Adrenal gland (tissue), 12 donors: ENCODE data around the gene GRIK1. TPM values are rescaled to one million over a fixed set of nuclear protein-coding genes. Genes with fewer than 3 reads are reported as not detected.

Experiments
- DNase-seq, 7 donors: peaks; one replicate each; pipeline ENCODE4 v3.0.0-alpha.2; 2019 to 2020
- H3K27ac ChIP-seq, 5 donors: fragments of 200-600 bp; sonication (generic) in 4 of 5; 1 replicate in 3 of 5; 2 replicates in 2 of 5; pipeline versions ENCODE4 v1.5.1 to v1.8.0; 2016 to 2020; ENCODE audit warnings: mild to moderate bottlenecking in 1 of 5
- H3K27me3 ChIP-seq: fragments of 200-600 bp; 2 replicates; pipeline ENCODE4 v1.8.0; 2021
- H3K36me3 ChIP-seq, 2 donors: fragments of 200-600 bp; replicated peaks in 1 of 2; 1 replicate in 1 of 2; 2 replicates in 1 of 2; pipeline versions ENCODE4 v1.5.1 to v1.8.0; 2018 to 2022
- H3K4me1 ChIP-seq, 2 donors: fragments of 200-600 bp; replicated peaks in 1 of 2; 1 replicate in 1 of 2; 2 replicates in 1 of 2; pipeline versions ENCODE4 v1.5.1 to v1.8.0; 2018 to 2021
- H3K4me3 ChIP-seq, 4 donors: fragments of 200-600 bp; sonication (generic) in 3 of 4; one replicate each; pipeline ENCODE4 v1.5.1; 2016 to 2018
- H3K9me3 ChIP-seq, 3 donors: fragments of 200-600 bp; sonication (generic) in 1 of 3; replicated peaks in 1 of 3; 1 replicate in 2 of 3; 2 replicates in 1 of 3; pipeline versions ENCODE4 v1.5.1 to v1.8.0; 2016 to 2021
- POLR2A ChIP-seq, 2 donors: fragments of 450-650 bp; IDR thresholded peaks; one replicate each; pipeline ENCODE4 v1.6.1; 2017; ENCODE audit warnings: antibody characterized with exemption in 2 of 2, mild to moderate bottlenecking in 2 of 2, moderate library complexity in 1 of 2
- WGBS, 4 donors: extraction: QIAGEN DNeasy Blood & Tissue Kit in 2 of 4; methylation state at CpG; one replicate each; pipeline versions ENCODE4 v1.1.5 to v1.1.7; 2013 to 2017; 5-methylcytosine and 5-hydroxymethylcytosine counted together
- intact Hi-C, 2 donors: fragments of 100-400 bp; cut with DNase I; formaldehyde crosslinking; loops; one replicate each; pipeline versions ENCODE4 v1.14.1 to v1.15.0; 2022 to 2023
- polyA plus RNA-seq, 3 donors: library from polyadenylated mRNA; stranded (reverse); fragments of 200-250 nt in 2 of 3; fragments of 350-450 nt in 1 of 3; fragmentation: Illumina TruSeq in 1 of 3; extraction: RNeasy Lipid Tissue Mini Kit (QIAGEN cat#74804) in 1 of 3; gene quantifications; one replicate each; pipeline ENCODE4 v1.2.3, GENCODE V29; 2013 to 2014
- total RNA-seq, 9 donors: library from RNA; depleted of rRNA in 4 of 9; stranded (reverse); fragments of >200 nt in 4 of 9; fragments of 120-200 nt in 1 of 9; fragmentation: NEBNext Ultra II Directional in 1 of 9; extraction: Animal tissue kit (Norgen Biotek cat#: 25700) in 1 of 9; gene quantifications; one replicate each; pipeline versions ENCODE4 v1.1.0 to v1.2.4, GENCODE V29; 2013 to 2023
- TF ChIP-seq, protein P1 (sequence below), 6 experiments: fragments of 450-650 bp in 4 of 6; fragments of 200-600 bp in 2 of 6; sonication (generic) in 1 of 6; IDR thresholded peaks; 1 replicate in 5 of 6; 2 replicates in 1 of 6; pipeline versions ENCODE4 v1.5.1 to v1.8.0; 2016 to 2021; ENCODE audit warnings: antibody characterized with exemption in 6 of 6, mild to moderate bottlenecking in 2 of 6, moderate library complexity in 1 of 6
- donor health status: healthy with polysubstance abuse.
- donor health status: Bipolar disorder and iron deficiency.
- donor health status: DM: yes; HTN: yes; CAD: no.
- donor health status: DM: no; HTN: no; CAD: no.
- donor health status: DM: no; HTN: no; CAD: no.
- donor health status: DM: yes; HTN: yes; CAD: no.

Gene GRIK1
- total and polyA plus RNA-seq, 12 donors: 0.23 to 47.4 (median 8.1) TPM; not detected in 3

DNA sequence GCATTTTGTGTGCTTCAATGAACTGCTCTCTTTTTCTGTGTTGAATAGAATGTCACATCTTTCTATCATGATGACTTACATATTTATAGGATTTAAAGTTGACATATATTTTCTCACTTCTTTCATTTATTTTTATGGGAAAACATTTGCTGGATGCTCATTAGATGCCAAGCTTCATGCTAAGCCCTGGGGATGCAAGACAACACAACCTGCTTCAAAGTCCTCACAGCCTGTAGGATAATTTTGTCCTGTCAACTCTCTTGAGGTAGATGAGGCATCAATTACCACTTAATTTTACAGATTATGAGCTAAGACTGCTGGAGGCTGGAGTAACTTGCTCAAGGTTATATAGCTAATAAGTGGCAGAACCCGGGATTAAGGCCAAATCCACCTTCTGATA, 264.3 kb downstream of the GRIK1 start:
- TF ChIP-seq, protein P1, sequence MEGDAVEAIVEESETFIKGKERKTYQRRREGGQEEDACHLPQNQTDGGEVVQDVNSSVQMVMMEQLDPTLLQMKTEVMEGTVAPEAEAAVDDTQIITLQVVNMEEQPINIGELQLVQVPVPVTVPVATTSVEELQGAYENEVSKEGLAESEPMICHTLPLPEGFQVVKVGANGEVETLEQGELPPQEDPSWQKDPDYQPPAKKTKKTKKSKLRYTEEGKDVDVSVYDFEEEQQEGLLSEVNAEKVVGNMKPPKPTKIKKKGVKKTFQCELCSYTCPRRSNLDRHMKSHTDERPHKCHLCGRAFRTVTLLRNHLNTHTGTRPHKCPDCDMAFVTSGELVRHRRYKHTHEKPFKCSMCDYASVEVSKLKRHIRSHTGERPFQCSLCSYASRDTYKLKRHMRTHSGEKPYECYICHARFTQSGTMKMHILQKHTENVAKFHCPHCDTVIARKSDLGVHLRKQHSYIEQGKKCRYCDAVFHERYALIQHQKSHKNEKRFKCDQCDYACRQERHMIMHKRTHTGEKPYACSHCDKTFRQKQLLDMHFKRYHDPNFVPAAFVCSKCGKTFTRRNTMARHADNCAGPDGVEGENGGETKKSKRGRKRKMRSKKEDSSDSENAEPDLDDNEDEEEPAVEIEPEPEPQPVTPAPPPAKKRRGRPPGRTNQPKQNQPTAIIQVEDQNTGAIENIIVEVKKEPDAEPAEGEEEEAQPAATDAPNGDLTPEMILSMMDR (IDR thresholded peaks at IDR 0.05): no peak
- no peak for TF ChIP-seq POLR2A (IDR thresholded peaks at IDR 0.05)
- WGBS, 4 donors: 29 to 60% (median 46%) methylated on average over 1 of the region's 1 CpG
- intact Hi-C loops: no loop called here

DNA sequence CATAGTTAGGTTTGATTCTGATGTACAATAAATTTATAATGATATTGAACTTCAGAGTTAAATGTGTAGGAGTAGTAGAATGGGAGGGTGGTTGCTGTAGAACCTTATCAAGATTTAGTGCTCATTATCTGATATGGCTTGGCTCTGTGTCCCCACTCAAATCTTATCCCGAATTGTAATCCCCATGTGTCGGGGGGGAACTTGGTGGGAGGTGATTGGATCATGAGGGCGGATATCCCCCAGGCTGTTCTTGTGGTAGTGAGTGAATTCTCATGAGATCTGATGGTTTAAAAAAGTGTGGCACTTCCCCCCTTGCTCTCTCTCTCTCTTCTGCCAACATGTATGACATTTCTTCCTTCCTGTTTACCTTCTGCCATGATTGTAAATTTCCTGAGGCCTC, 265.5 kb downstream of the GRIK1 start:
- H3K4me3 ChIP-seq: no peak overlapping the region
- H3K36me3 ChIP-seq: no peaks in the 10 kb centered on the region
- H3K9me3 ChIP-seq: no peaks in the 10 kb centered on the region
- H3K27me3 ChIP-seq: no peaks in the 10 kb centered on the region
- intact Hi-C loops: no loop called here
- WGBS, 4 donors: 67 to 89% (median 72%) methylated on average over 3 of the region's 3 CpGs
- TF ChIP-seq POLR2A (IDR thresholded peaks at IDR 0.05): no peak
- TF ChIP-seq, protein P1 (IDR thresholded peaks at IDR 0.05): no peak
- DNase-seq: no peak
- no peak overlapping the region for H3K27ac ChIP-seq
- H3K4me1 ChIP-seq: no peaks in the 10 kb centered on the region

More for the DNA sequence above, 264.3 kb downstream of the GRIK1 start:
- no peak for DNase-seq
- no peaks in the 10 kb centered on the region for H3K27me3 ChIP-seq
- H3K4me1 ChIP-seq: no peaks in the 10 kb centered on the region
- H3K4me3 ChIP-seq: no peak overlapping the region
- no peak overlapping the region for H3K27ac ChIP-seq
- H3K9me3 ChIP-seq: no peaks in the 10 kb centered on the region
- H3K36me3 ChIP-seq: no peaks in the 10 kb centered on the region

DNA sequence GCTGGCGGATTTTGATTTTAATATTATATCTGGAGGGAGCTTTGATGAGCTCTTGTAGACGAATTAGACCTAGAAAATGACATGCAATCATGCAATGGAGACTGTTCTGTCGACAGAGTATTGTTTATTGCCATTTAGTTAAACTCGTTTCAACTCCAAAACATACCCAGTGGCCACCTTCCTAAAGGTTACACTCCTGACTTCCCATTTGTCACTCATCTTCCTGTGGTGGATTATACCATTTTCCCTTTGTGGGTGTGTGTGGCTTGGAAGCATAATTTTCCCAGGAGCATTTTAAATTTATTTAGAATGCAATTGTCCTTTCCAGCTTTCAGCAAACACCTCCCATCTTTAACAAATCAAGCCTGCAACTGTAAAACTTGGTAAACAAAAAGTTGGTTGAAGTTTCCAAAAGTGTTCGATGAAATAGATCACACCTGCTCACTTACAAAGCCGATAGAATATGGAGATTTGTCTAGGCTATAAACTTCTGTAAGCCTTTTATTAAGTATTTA, 266.6 kb downstream of the GRIK1 start:
- no peaks in the 10 kb centered on the region for H3K36me3 ChIP-seq
- no peak for DNase-seq
- intact Hi-C loops: no loop called here
- H3K27me3 ChIP-seq: no peaks in the 10 kb centered on the region
- H3K27ac ChIP-seq: no peak overlapping the region
- no peaks in the 10 kb centered on the region for H3K4me1 ChIP-seq
- no peak for TF ChIP-seq POLR2A (IDR thresholded peaks at IDR 0.05)
- TF ChIP-seq, protein P1 (IDR thresholded peaks at IDR 0.05): no peak
- H3K9me3 ChIP-seq: no peaks in the 10 kb centered on the region
- no peak overlapping the region for H3K4me3 ChIP-seq
- WGBS, 4 donors: 74 to 80% (median 77%) methylated on average over 6 of the region's 6 CpGs

DNA sequence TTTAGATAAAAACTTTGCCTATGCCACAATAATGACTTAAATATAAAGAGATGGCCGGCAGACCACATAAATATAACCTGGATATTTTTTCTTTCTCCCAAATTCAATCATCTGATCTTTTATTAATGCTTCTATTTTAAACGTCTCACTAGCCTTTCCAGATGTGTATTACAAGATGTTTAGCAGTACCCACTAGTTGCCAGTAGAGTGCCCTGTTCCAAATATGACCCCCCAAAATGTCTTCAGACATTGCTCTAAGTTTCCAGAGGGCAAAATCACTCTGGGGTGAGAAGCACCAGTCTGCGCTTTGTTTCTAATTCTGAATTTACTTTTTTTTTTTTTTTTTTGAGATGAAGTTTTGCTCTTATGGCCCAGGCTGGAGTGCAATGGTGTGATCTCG, 268.1 kb downstream of the GRIK1 start:
- Histone ChIP-seq H3K27me3 (no peaks in the 10 kb centered on the region), H3K36me3 (no peaks in the 10 kb centered on the region), H3K4me1 (no peaks in the 10 kb centered on the region), H3K27ac (no peak overlapping the region), H3K9me3 (no peaks in the 10 kb centered on the region), H3K4me3 (no peak overlapping the region)
- WGBS, 4 donors: 82 to 87% (median 82%) methylated on average over 4 of the region's 4 CpGs
- no peak for TF ChIP-seq POLR2A (IDR thresholded peaks at IDR 0.05)
- TF ChIP-seq, protein P1 (IDR thresholded peaks at IDR 0.05): no peak
- intact Hi-C loops: no loop called here
- no peak for DNase-seq
